Femur (tissue), 1 donor: ENCODE data around the gene KRR1.
"Not testable (repeated sequence)": the region's sequence is repeated elsewhere in the genome, so short reads cannot be mapped to it uniquely, and the experiment has no call there.

Experiments used
- DNase-seq: peaks from one replicate; pipeline ENCODE4 v3.0.0-alpha.2; 2017

The KRR1 gene

GRCh38 chr12:75522124-75522523, 10.7 kb upstream of the KRR1 start:
- not testable (repeated sequence) for DNase-seq

DNA sequence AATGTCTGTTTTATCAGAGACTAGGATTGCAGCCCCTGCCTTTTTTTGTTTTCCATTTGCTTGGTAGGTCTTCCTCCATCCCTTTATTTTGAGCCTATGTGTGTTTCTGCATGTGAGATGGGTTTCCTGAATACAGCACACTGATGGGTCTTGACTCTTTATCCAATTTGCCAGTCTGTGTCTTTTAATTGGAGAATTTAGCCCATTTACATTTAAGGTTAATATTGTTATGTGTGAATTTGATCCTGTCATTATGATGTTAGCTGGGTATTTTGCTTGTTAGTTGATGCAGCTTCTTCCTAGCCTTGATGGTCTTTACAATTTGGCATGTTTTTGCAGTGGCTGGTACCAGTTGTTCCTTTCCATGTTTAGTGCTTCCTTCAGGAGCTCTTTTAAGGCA, 9.8 kb upstream of the KRR1 start:
- DNase-seq: not testable (repeated sequence)

GRCh38 chr12:75509621-75510020, 1.8 kb downstream of the KRR1 start:
- no peak for DNase-seq

DNA sequence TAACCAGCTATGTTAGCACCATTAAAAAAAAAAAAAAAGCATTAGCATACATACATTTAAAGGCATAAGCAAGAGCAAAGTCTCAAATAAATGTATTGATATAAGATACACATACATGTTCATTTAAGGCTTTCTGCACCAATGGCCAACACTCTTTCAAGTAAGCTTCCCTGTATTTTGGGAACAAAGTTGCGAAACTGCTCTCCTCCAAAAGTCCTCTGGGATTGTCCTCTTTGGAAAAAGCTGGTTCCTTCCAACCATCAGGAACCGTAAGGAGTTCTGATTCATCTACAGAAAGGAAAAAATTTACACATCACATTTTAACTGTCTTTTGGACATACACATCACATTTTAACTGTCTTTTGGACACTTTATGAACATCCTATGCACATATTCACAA, 3.2 kb downstream of the KRR1 start:
- DNase-seq: no peak

GRCh38 chr12:75507086-75507485, 4.3 kb downstream of the KRR1 start:
- DNase-seq: no peak

GRCh38 chr12:75505706-75506312, 5.6 kb downstream of the KRR1 start:
- DNase-seq: no peak

DNA sequence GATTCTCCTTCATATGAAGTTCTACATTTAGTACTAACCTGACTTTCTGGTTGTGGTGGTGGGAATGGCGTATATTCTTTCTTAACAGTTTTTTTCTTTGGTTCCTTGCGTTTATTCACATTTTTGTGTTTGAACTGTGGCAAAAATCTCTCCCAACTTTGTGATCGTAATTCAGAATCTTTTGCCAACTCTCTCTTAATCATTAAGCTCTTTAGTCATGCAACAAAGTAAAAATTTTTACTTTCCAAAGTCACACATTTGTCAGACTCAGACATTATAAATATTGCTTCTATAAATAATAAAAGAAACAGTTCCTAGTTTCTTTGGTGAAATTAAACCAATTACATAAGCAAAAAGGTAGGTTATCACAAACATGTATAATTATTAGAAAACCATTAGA, 7.5 kb downstream of the KRR1 start:
- no peak for DNase-seq

DNA sequence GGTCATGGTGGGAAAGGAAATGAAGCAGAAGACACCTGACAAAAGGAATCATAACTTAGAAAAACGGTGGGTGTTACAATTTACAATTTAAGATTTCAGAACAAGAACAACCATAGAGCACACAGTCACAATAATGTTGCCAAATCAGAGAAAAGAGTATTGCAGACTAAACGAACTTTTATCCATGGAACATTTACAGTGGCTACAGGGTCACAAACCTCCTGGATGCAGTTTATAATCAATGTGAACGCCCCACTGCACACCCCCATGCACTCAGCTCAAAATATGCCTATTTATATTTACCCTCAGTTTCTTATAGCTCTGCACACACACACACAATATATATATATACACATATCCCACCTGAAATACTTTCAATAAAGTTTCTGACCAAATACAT, 8.0 kb downstream of the KRR1 start:
- DNase-seq: no peak

GRCh38 chr12:75491169-75491568, 20.2 kb downstream of the KRR1 start:
- DNase-seq: no peak

DNA sequence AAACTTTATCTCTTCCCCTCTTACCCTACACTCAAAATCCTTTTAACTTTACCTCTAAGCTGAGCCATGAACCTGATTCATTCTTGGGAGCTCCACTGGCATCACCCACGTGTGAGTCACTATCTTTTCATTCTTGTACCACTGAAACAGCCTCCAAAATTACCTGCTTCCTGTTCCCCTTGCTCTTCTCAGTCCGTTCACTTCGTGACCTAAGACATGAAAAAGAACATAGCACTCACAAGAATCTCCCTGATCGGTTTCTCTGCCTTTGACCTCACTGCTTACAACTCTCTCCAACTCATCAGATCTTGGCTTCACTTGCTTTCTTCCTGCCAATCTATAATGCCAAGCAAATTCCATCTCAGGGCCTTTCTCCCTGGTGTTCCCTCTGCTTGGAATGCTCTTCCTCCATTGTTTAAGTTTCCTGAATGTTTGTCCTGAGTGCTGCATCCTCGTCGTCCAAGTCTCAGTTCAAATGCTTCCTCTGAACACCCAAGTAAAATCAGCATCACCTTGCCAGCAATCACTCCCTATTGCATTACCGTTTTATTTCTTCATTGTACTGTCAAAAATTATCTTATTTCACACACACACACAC, 21.7 kb downstream of the KRR1 start:
- DNase-seq: no peak

- no peak for DNase-seq
Observed at GRCh38 chr12:75489187-75489586, 22.2 kb downstream of the KRR1 start.

DNA sequence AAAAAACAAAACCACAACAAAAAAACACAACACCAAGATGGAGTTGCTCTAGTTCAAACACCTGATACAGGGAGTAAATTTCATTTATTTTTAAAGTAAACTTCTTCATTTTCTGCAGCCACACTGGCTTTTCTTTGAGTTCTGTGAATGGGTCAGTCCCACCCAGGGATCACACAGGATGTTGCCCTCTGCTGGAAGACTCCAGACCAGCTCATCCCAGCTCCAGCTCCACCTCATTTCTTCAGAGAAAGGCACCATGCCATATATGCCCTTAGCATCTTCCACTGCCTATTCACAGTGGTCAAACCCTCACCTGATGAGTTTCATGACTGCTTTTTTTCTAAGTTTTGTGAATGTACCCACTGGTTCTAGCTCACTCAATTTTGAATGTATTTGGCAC, 22.9 kb downstream of the KRR1 start:
- DNase-seq: no peak

DNA sequence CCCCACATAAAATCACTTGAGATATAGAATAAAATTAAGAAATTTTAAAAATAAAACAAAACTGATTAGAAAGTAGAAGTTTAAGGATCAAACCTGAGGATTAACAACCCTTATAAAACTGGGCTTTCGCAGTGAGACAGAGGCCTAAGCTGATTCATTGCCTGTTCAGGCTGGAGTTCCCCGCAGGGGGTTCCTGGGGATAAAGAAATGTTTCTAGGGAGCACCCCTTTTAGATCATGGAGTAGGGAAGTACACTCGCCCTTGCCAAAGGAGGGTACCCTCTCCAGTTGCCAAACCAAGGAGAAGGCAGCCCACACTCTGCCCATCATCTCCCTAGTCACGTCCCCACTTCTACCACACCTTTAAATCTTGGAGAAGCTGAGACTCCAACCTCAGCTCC, 24.1 kb downstream of the KRR1 start:
- no peak for DNase-seq

- DNase-seq: not testable (repeated sequence)
Observed at GRCh38 chr12:75484450-75484849, 27.0 kb downstream of the KRR1 start.

DNA sequence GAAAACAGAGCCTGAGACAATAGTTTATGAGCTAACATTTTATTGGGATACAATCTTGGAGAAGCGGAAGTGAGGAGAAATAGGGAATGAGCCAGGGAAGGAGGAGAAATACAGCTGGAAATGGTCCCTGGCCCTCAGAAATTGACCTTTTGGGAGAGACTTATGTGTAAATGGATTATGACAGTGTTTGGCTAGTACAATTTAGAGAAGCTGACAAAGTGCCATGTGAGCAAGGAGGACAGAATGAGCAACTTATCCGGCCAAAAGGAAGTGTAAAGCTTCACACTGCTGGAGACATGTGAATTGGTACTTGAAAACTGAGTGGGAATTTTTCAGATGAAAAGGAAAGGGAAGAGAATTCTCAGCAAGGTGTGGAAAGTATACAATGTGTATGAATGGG, 28.0 kb downstream of the KRR1 start:
- DNase-seq: no peak

DNA sequence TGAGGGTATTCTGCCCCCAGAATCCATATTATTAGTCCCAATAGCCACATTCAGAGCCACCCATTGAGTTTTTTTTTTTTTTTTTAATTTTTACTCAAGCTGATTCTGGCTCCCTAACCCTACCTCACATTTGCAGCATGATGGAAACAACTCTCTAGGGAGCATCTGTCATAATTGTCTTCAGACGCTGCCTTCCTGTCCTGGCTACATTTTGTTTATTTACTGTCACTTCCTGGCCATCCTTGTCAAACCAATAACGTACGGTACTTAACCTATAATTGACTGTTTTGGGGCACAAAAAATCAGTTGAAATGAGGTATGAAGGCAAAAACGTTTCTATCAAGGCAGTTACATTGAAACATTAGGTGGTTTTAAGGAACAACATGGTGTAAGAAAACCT, 28.8 kb downstream of the KRR1 start:
- DNase-seq: no peak

GRCh38 chr12:75481774-75482173, 29.6 kb downstream of the KRR1 start:
- DNase-seq: no peak

DNA sequence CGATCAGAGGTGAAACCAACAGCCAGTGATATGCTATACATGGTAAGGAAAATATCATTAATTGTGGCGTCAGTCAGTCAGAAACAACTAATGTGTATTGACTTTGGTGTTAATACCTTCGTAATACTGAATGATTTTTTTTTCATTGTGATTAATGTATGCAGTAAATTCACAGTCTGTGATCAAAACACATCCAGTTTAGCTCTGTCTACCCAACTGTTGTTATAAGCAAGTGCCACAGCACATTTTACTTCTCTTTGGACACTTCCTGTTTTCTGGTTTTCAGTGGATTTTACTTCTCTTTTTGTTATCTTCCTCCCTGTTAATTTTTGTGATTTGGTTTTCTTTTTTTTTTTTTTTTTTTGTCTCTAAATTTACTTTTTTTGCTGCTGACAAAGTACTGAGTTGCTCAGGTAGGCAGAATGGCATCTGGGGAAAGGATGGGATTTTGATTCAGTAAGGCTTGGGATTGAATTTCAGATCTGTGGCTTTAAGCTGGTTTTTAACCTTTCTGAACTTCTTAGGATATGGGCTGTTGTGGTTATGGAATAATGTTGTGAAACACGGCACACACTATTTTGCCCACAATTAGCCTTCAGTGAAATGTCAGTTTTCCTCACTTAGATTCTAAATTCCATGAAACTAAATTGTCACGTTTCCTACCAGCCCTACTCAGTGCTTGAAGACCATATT, 30.2 kb downstream of the KRR1 start:
- no peak for DNase-seq

- DNase-seq: peak; percentile 82
Observed at GRCh38 chr12:75480469-75480949, 30.9 kb downstream of the KRR1 start, which contains the start of gene GLIPR1. GLIPR1 (plus strand) TSS chr12:75480755; CDS start chr12:75480881, 126 bp downstream.

GRCh38 chr12:75479963-75480461, 31.4 kb downstream of the KRR1 start:
- no peak for DNase-seq

DNA sequence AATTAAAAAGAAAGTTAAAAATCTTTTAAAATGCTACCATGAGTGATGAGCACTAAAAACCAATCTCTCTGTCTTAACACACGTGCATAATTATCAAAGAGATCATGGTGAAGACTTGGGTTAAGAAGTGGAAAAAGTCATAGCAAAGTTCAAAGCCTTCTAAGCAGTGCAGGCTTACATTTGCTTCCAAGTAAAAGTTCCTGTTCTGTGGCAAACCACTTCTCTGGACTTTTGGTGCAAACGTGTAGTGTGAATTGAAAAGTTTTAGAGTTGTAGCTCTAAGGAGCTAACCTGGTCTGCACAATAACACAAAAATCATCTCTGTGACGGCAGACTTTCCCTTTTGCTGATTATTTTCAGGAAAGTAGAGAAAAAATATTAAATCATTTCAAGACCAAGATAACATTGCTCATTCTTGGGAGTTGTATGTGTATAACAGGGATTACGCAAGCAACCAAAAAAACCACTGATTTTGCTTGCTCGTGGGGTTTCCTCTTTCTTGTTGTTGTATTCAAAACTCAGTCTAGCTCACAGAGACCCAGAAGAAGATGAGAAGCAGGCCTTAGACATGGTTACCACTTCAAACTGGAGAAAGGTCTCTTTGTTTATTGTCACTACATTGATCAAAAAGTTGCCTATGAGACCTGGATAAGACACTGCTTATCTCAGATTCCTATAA, 33.2 kb downstream of the KRR1 start:
- DNase-seq: no peak

DNA sequence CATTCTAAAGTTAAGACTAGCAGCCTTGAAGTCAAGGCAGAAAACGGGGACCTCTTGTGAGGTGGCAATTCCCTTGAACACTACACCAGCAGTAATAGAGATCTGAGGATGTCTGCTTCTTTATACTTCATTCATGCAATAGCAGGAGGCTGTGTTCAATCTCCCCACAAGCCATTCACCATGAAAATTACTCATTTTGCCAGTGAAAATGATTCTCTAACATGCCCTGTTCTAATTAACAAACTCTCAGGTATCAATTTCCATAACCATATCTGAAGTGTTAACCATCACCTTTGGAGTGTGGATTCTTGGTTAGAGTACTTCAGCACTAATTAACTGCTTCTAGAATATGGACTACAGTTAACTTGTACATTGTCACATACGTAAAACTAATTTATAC, 34.3 kb downstream of the KRR1 start:
- DNase-seq: no peak

GRCh38 chr12:75476071-75476470, 35.3 kb downstream of the KRR1 start:
- DNase-seq: no peak

DNA sequence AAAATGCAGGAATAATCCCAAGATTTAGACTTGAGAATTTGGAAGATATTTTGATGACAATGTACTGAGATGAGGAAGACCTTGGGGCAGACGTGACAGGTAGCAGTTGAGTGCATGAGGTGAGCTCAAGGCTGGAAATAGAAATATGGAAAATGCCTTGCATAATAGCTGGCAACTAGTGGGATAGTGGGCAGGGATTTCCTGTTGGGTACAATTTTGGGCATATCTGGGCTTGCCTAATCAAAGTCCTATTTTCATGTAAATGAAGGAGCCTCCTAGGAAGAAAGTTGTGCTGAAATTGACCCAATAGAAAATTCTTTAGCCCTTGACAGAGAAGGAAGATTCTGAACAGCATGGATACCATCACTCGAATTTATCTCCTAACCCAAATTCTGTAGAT, 37.3 kb downstream of the KRR1 start:
- DNase-seq: no peak
